ENCODE measurements around the gene ALDH18A1. TPM values are rescaled to one million over a fixed set of nuclear protein-coding genes. Genes with fewer than 3 reads are reported as not detected.

The ALDH18A1 gene
- total RNA-seq (2014; rRNA removed; shearing (Covaris generic)) (62.3 and 65.9 TPM in 2 replicates), total RNA-seq (2022) (72.1 and 72.3 TPM in 2 replicates), Bru-seq, nascent RNA (percentile 79 among the genes with signal in this experiment), BruChase-seq, experiment 1, labeled RNA remaining after a 6-hour chase (percentile 76 among the genes with signal in this experiment), BruChase-seq, experiment 2, labeled RNA remaining after a 2-hour chase (percentile 72 among the genes with signal in this experiment)
- long read RNA-seq, transcript ALDH18A1-201 (18 exons, 3,337 nt) = minor isoform, 23 of 238 reads
- long read RNA-seq, transcript ALDH18A1-202 (18 exons, 3,359 nt) = major isoform, 155 of 238 reads
- long read RNA-seq, partial matches to known transcripts = 20 of 238 reads
- long read RNA-seq, other reads (novel, unspliced or antisense) = 40 of 238 reads

- Histone ChIP-seq H3K9me3 (ENCODE audit: low read length) (peaks cover 6% of the 10 kb centered on the region), H4K20me1 (ENCODE audit: insufficient read depth, low read length) (no peaks in the 10 kb centered on the region), H3K4me2 (ENCODE audit: low read length) (peak within 1 kb of the TSS; percentile 81), H3K4me3 (ENCODE audit: low read depth, low read length, poor library complexity, severe bottlenecking) (peak within 1 kb of the TSS; percentile 76), H3K27ac (ENCODE audit: low read depth, low read length, poor library complexity, severe bottlenecking) (no peak within 1 kb of the TSS), H2AFZ (ENCODE audit: low read length) (peak within 1 kb of the TSS; percentile 87), H3K9me2 (ENCODE audit: insufficient read depth, low read length) (no peaks in the 10 kb centered on the region), H3K36me3 (ENCODE audit: insufficient read depth, low read length) (peaks cover 24% of the 10 kb centered on the region), H3K4me1 (ENCODE audit: insufficient read depth, low read length, poor library complexity, severe bottlenecking) (peaks cover 19% of the 10 kb centered on the region), H3K79me2 (ENCODE audit: insufficient read depth, low read depth, low read length) (peaks cover 24% of the 10 kb centered on the region; the same call in 1 of the 2 replicates)
- TF ChIP-seq EZH2phosphoT487 (IDR thresholded peaks at IDR 0.05; ENCODE audit: borderline replicate concordance, low read depth, low read length) (no peak), CTCF (conservative IDR thresholded peaks at IDR 0.05; ENCODE audit: low read length) (no peak)
- POLR2A ChIA-PET = interaction anchor here (0.5 kb wide), 1 partner anchor 189 kb away, joined by 3 read pairs; no protein-coding TSS in a partner anchor
- peak; percentile 95 for DNase-seq (ENCODE audit: low spot score)
- BruUV-seq (replicated peaks) = no TSS peak
- intact Hi-C loops (cut with micrococcal nuclease; ENCODE audit: unreplicated experiment) = no loop called here
- CTCF ChIA-PET (ENCODE audit: unreplicated experiment) = no interaction called here
Observed at GRCh38 chr10:95656291-95657164, at the start of gene ALDH18A1. ALDH18A1 (minus strand) TSS chr10:95656711; CDS start chr10:95653377, 3,334 bp downstream.

- POLR2A ChIA-PET = no interaction called here
- Histone ChIP-seq H3K4me2 (ENCODE audit: low read length) (no peak overlapping the region), H2AFZ (ENCODE audit: low read length) (no peak overlapping the region), H3K9me2 (ENCODE audit: insufficient read depth, low read length) (no peaks in the 10 kb centered on the region), H3K4me3 (ENCODE audit: low read depth, low read length, poor library complexity, severe bottlenecking) (no peak overlapping the region), H3K36me3 (ENCODE audit: insufficient read depth, low read length) (no peaks in the 10 kb centered on the region), H3K9me3 (ENCODE audit: low read length) (0 out of 2 replicates have a peak, but pooled peaks cover 15% of the 10 kb centered on the region), H3K4me1 (ENCODE audit: insufficient read depth, low read length, poor library complexity, severe bottlenecking) (peaks cover 5% of the 10 kb centered on the region), H3K79me2 (ENCODE audit: insufficient read depth, low read depth, low read length) (peaks cover under 1% of the 10 kb centered on the region; the same call in 1 of the 2 replicates), H3K27ac (ENCODE audit: low read depth, low read length, poor library complexity, severe bottlenecking) (no peak overlapping the region), H4K20me1 (ENCODE audit: insufficient read depth, low read length) (no peaks in the 10 kb centered on the region)
- CTCF ChIA-PET (ENCODE audit: unreplicated experiment) = no interaction called here
- intact Hi-C loops (cut with micrococcal nuclease; ENCODE audit: unreplicated experiment) = no loop called here
- DNase-seq (ENCODE audit: low spot score) = no peak
- BruUV-seq (replicated peaks) = no TSS peak
- TF ChIP-seq CTCF (conservative IDR thresholded peaks at IDR 0.05; ENCODE audit: low read length) (no peak), EZH2phosphoT487 (IDR thresholded peaks at IDR 0.05; ENCODE audit: borderline replicate concordance, low read depth, low read length) (no peak)
Observed at GRCh38 chr10:95698415-95698814, 41.9 kb upstream of the ALDH18A1 start.

All from OCI-LY7 (cell line).